ENCODE measurements around the gene ABCC8.
"Not testable (repeated sequence)": the region's sequence is repeated elsewhere in the genome, so short reads cannot be mapped to it uniquely, and the experiment has no call there.

GRCh38 chr11:17426233-17426632, 50.4 kb downstream of the ABCC8 start:
- not testable (repeated sequence) for TF ChIP-seq CTCF (IDR thresholded peaks at IDR 0.05; ENCODE audit: extremely low read depth in 1 of 2, insufficient read depth in 1 of 2, low read depth in 1 of 2, low read length in 2 of 2); POLR2A (IDR thresholded peaks at IDR 0.05; ENCODE audit: low read depth, low read length); FOS (IDR thresholded peaks at IDR 0.05; ENCODE audit: borderline replicate concordance, insufficient read depth, low read length); POLR2AphosphoS5 (IDR thresholded peaks at IDR 0.05; ENCODE audit: insufficient read depth, low read depth, low read length); EZH2 (IDR thresholded peaks at IDR 0.05; ENCODE audit: borderline replicate concordance, low read depth, low read length, severe bottlenecking); JUN (IDR thresholded peaks at IDR 0.05; ENCODE audit: borderline replicate concordance, insufficient read depth, insufficient read length, low read depth); GATA2 (IDR thresholded peaks at IDR 0.05; ENCODE audit: insufficient read depth, insufficient read length, low read depth, low read length)
- TF ChIP-seq, protein P1, sequence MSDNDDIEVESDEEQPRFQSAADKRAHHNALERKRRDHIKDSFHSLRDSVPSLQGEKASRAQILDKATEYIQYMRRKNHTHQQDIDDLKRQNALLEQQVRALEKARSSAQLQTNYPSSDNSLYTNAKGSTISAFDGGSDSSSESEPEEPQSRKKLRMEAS (IDR thresholded peaks at IDR 0.05; ENCODE audit: insufficient read depth, insufficient read length) = not testable (repeated sequence)

Data from endothelial cell of umbilical vein (primary cell).